GM21367 (cell line): Measurements from ENCODE around the gene TMEM238.
"Not testable (repeated sequence)": the region's sequence is repeated elsewhere in the genome, so short reads cannot be mapped to it uniquely, and the experiment has no call there.

Experiments used
- ATAC-seq: cut with Tn5 transposase; IDR thresholded peaks from one replicate; pipeline ENCODE4 v1.9.1; 2021; ENCODE audit not compliant: unreplicated experiment

TMEM238 gene

GRCh38 chr19:55402509-55402908 is 18.4 kb upstream of the TMEM238 start:
- ATAC-seq: no peak

- ATAC-seq: not testable (repeated sequence)
Observed at GRCh38 chr19:55401390-55401789, 17.3 kb upstream of the TMEM238 start.

GRCh38 chr19:55400281-55401087 is 16.4 kb upstream of the TMEM238 start:
- ATAC-seq: no peak

- no peak for ATAC-seq
Observed at GRCh38 chr19:55398200-55398925, 14.3 kb upstream of the TMEM238 start.

GRCh38 chr19:55392820-55393761 is 9.0 kb upstream of the TMEM238 start:
- ATAC-seq: no peak

- no peak for ATAC-seq
Observed at GRCh38 chr19:55391702-55392615, 7.9 kb upstream of the TMEM238 start.

- no peak for ATAC-seq
Observed at GRCh38 chr19:55391191-55391670, 7.1 kb upstream of the TMEM238 start.

GRCh38 chr19:55390461-55390880 is 6.4 kb upstream of the TMEM238 start:
- ATAC-seq: no peak

- ATAC-seq: no peak
Observed at GRCh38 chr19:55389386-55390317, 5.6 kb upstream of the TMEM238 start.

- ATAC-seq: no peak
Observed at GRCh38 chr19:55387736-55388497, 3.8 kb upstream of the TMEM238 start.

- no peak for ATAC-seq
Observed at GRCh38 chr19:55386493-55386971, 2.4 kb upstream of the TMEM238 start.

GRCh38 chr19:55385724-55386492 is 1.8 kb upstream of the TMEM238 start, which contains the start of gene RPL28:
Gene RPL28 (plus strand): TSS chr19:55385932. CDS start chr19:55386358, 426 bp downstream.
- peak; percentile 45 for ATAC-seq

- peak; percentile 37 for ATAC-seq
Observed at GRCh38 chr19:55384920-55385723, 1.0 kb upstream of the TMEM238 start.

- no peak for ATAC-seq
Observed at GRCh38 chr19:55383279-55384130, 587 bp downstream of the TMEM238 start.

GRCh38 chr19:55382522-55383054 is 1.5 kb downstream of the TMEM238 start:
- no peak for ATAC-seq
